GM19328 (cell line): Measurements from ENCODE around the gene ZNF791.
"Not testable (repeated sequence)": the region's sequence is repeated elsewhere in the genome, so short reads cannot be mapped to it uniquely, and the experiment has no call there.

Experiments used
- ATAC-seq: cut with Tn5 transposase; IDR thresholded peaks from one replicate; pipeline ENCODE4 v1.9.1; 2021; ENCODE audit warnings: mild to moderate bottlenecking, moderate library complexity; ENCODE audit not compliant: unreplicated experiment

Gene ZNF791

GRCh38 chr19:12628040-12629022 is 17.6 kb downstream of the ZNF791 start:
- no peak for ATAC-seq

- no peak for ATAC-seq
Measured at GRCh38 chr19:12629215-12629614, 18.5 kb downstream of the ZNF791 start.

- ATAC-seq = no peak
Measured at GRCh38 chr19:12636631-12637030, 25.9 kb downstream of the ZNF791 start.

GRCh38 chr19:12638611-12639182 is 28.0 kb downstream of the ZNF791 start:
- ATAC-seq = no peak

GRCh38 chr19:12639901-12640613 is 29.3 kb downstream of the ZNF791 start:
- no peak for ATAC-seq

- ATAC-seq = no peak
Measured at GRCh38 chr19:12641456-12641855, 30.7 kb downstream of the ZNF791 start.

- no peak for ATAC-seq
Measured at GRCh38 chr19:12642506-12642905, 31.8 kb downstream of the ZNF791 start.

- ATAC-seq = not testable (repeated sequence)
Measured at GRCh38 chr19:12643716-12644115, 33.0 kb downstream of the ZNF791 start.

- no peak for ATAC-seq
Measured at GRCh38 chr19:12646551-12646950, 35.8 kb downstream of the ZNF791 start.

- no peak for ATAC-seq
Measured at GRCh38 chr19:12647047-12647446, 36.3 kb downstream of the ZNF791 start.

- ATAC-seq = no peak
Measured at GRCh38 chr19:12647490-12648071, 36.9 kb downstream of the ZNF791 start.

- ATAC-seq = no peak
Measured at GRCh38 chr19:12648088-12648487, 37.4 kb downstream of the ZNF791 start.

- ATAC-seq = no peak
Measured at GRCh38 chr19:12649941-12650340, 39.2 kb downstream of the ZNF791 start.

- no peak for ATAC-seq
Measured at GRCh38 chr19:12652219-12652618, 41.5 kb downstream of the ZNF791 start.

- ATAC-seq = no peak
Measured at GRCh38 chr19:12655546-12655945, 44.8 kb downstream of the ZNF791 start.

- ATAC-seq = no peak
Measured at GRCh38 chr19:12656899-12657571, 46.3 kb downstream of the ZNF791 start.

- no peak for ATAC-seq
Measured at GRCh38 chr19:12657966-12658365, 47.2 kb downstream of the ZNF791 start.

- ATAC-seq = no peak
Measured at GRCh38 chr19:12660980-12661379, 50.3 kb downstream of the ZNF791 start.

GRCh38 chr19:12664406-12665280 is 53.9 kb downstream of the ZNF791 start:
- no peak for ATAC-seq

GRCh38 chr19:12665281-12665573 is 54.5 kb downstream of the ZNF791 start:
- ATAC-seq = no peak
